Measurements from ENCODE around the gene KCNK6.
"Not testable (repeated sequence)": the region's sequence is repeated elsewhere in the genome, so short reads cannot be mapped to it uniquely, and the experiment has no call there.

KCNK6 gene

DNA sequence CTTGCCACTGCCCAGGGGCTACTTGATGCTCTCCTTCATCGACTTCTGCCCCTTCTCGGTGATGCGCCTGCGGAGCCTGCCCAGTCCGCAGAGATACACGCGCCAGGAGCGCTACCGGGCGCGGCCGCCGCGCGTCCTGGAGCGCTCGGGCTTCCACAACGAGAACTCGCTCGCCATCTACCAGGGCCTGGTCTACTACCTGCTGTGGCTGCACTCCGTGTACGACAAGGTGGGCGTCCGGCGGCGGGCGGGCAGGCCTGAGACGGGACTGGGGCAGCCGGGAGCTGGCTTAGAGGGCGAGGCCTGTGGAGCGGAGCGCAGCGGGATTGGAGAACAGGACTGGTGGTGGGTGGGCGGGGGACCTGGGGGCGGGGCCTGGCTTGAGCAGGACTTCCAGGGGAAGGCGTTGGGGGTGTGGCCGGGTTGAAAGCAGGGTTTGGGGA is 42.0 kb downstream of the KCNK6 start:
- Mint-ChIP-seq H3K4me1 (peaks cover 12% of the 10 kb centered on the region), H3K27ac (no peak overlapping the region), H3K9me3 (peaks cover 14% of the 10 kb centered on the region), H3K4me3 (peak overlapping the region; percentile 84), H3K27me3 (ENCODE audit: low read depth, poor library complexity) (peaks cover 71% of the 10 kb centered on the region), H3K36me3 (ENCODE audit: low read depth) (no peaks in the 10 kb centered on the region)
- TF ChIP-seq, protein P1, sequence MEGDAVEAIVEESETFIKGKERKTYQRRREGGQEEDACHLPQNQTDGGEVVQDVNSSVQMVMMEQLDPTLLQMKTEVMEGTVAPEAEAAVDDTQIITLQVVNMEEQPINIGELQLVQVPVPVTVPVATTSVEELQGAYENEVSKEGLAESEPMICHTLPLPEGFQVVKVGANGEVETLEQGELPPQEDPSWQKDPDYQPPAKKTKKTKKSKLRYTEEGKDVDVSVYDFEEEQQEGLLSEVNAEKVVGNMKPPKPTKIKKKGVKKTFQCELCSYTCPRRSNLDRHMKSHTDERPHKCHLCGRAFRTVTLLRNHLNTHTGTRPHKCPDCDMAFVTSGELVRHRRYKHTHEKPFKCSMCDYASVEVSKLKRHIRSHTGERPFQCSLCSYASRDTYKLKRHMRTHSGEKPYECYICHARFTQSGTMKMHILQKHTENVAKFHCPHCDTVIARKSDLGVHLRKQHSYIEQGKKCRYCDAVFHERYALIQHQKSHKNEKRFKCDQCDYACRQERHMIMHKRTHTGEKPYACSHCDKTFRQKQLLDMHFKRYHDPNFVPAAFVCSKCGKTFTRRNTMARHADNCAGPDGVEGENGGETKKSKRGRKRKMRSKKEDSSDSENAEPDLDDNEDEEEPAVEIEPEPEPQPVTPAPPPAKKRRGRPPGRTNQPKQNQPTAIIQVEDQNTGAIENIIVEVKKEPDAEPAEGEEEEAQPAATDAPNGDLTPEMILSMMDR (IDR thresholded peaks at IDR 0.05), result no peak
- peak; percentile 91 for DNase-seq

DNA sequence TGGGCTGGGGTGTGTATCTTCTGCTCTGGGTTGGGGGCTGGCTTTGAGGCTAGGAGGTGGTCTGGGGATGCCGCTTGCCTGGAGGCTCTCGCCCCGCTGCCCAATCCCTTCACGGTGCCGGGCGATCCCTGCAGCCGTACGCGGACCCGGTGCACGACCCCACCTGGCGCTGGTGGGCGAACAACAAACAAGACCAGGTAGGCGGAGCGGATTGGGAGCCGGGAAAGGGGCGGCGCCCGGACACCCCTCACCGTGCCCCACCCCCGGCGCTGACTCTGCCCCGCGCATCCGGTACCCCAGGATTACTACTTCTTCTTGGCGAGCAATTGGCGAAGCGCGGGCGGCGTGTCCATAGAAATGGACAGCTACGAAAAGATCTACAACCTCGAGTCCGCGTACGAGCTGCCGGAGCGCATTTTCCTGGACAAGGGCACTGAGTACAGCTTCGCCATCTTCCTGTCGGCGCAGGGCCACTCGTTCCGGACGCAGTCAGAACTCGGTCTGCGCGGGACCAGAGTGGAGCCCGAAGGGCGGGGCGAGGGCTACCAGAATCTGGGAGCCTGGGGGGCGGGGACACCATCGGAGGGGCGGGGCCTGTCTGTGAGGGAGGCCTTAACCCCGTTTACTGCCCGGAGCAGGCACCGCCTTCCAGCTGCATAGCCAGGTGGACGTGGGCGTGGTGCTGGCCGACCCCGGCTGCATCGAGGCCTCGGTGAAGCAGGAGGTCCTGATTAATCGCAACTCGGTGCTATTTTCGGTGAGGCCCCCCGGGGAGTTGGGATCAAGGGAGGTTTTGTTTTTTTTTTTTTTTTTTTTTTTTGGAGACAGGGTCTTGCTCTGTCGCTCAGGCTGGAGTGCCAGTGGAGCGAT is 42.7 kb downstream of the KCNK6 start:
- TF ChIP-seq, protein P1 (IDR thresholded peaks at IDR 0.05), result no peak
- Mint-ChIP-seq H3K27me3 (ENCODE audit: low read depth, poor library complexity) (peaks cover 69% of the 10 kb centered on the region), H3K9me3 (peaks cover 14% of the 10 kb centered on the region), H3K36me3 (ENCODE audit: low read depth) (no peaks in the 10 kb centered on the region), H3K4me3 (peak overlapping the region; percentile 84), H3K27ac (no peak overlapping the region), H3K4me1 (peaks cover 12% of the 10 kb centered on the region)
- peak; percentile 86 for DNase-seq

DNA sequence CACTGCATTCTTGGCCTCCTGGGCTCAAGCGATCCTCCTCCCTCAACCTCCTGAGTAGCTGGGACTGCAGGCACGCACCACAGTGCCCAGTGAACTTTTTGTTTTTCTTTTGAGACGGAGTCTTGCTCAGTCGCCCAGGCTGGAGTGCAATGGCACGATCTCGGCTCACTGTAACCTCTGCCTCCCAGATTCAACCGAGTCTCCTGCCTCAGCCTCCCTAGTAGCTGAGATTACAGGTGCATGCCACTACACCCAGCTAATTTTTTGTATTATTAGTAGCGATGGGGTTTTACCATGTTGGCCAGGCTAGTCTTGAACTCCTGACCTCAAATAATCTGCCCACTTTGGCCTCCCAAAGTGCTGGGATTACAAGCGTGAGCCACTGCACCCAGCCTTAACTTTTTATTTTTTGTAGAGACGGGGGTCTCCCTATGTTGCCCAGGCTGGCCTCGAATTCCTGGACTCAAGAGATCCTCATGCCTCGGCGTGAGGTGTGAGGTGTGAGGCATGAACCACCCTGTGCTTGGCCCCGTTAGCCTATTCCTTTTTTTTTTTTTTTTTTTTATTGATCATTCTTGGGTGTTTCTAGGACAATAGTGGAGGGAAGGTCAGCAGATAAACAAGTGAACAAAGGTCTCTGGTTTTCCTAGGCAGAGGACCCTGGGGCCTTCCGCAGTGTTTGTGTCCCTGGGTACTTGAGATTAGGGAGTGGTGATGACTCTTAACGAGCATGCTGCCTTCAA is 43.5 kb downstream of the KCNK6 start:
- Mint-ChIP-seq H3K4me1 (peaks cover 12% of the 10 kb centered on the region), H3K4me3 (peak overlapping the region; percentile 84), H3K27me3 (ENCODE audit: low read depth, poor library complexity) (peaks cover 63% of the 10 kb centered on the region), H3K9me3 (peaks cover 14% of the 10 kb centered on the region)
- DNase-seq; H3K27ac Mint-ChIP-seq; H3K36me3 Mint-ChIP-seq (ENCODE audit: low read depth): not testable (repeated sequence)

DNA sequence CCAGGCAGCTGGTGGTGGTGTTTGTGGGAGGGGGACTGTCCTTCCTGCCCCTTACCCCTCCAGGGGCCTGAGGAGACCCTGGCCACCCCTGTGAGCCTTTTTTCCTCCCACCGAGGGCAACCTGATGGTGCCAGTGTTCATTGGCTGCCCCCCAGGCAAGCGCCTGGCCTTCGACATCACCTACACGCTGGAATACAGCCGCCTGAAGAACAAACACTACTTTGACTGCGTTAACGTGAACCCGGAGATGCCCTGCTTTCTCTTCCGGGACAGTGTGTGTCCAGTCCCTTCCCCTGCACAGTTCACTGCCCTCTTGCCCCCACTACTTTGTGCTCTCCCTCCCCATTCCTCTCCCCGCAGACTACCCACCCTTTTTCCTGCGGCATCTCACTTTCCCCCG is 47.4 kb downstream of the KCNK6 start:
- peaks cover 11% of the 10 kb centered on the region for H3K9me3 Mint-ChIP-seq
- DNase-seq, result no peak
- no peaks in the 10 kb centered on the region for H3K36me3 Mint-ChIP-seq (ENCODE audit: low read depth)
- H3K27ac Mint-ChIP-seq, result peak overlapping the region; percentile 47
- no peak overlapping the region for H3K4me3 Mint-ChIP-seq
- peaks cover 49% of the 10 kb centered on the region for H3K27me3 Mint-ChIP-seq (ENCODE audit: low read depth, poor library complexity)
- no peaks in the 10 kb centered on the region for H3K4me1 Mint-ChIP-seq
- TF ChIP-seq, protein P1 (IDR thresholded peaks at IDR 0.05), result no peak

DNA sequence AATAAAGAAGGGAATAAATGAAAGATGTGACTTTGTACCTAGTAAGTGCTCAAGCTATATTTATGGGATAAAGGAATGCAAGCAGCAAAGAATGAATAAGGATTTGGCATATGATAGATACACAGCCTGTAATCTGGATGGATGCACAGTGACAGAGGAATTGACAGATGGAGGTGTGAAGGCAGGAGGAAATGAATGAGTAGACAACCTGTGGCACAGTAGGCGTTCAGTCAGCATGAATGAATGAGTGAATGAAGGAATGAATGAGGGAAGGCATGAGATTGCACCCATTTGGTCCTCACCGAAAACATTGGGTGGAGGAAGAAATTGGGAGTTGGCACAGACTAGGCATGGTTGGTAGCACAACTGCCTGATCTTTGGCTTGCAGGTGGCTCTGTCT is 49.9 kb downstream of the KCNK6 start:
- Mint-ChIP-seq H3K4me3 (no peak overlapping the region), H3K27me3 (ENCODE audit: low read depth, poor library complexity) (peaks cover 51% of the 10 kb centered on the region), H3K9me3 (peaks cover 11% of the 10 kb centered on the region), H3K4me1 (peaks cover 5% of the 10 kb centered on the region), H3K36me3 (ENCODE audit: low read depth) (no peaks in the 10 kb centered on the region), H3K27ac (no peak overlapping the region)
- TF ChIP-seq, protein P1 (IDR thresholded peaks at IDR 0.05), result no peak
- DNase-seq, result no peak

DNA sequence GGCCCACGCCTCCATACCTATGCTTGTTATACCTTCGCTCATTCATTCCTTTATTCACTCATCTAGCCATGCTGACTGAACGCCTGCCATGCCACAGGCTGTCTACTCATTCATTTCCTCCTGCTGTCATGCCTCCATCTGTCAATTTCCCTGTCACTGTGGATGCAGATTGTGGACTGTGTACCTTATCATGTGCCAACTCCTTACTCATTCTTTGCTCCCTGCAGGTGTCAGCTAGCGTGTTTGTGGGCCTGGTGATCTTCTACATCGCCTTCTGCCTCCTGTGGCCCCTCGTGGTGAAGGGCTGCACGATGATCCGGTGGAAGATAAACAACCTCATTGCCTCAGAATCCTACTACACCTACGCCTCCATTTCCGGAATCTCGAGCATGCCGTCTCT is 50.7 kb downstream of the KCNK6 start:
- H3K36me3 Mint-ChIP-seq (ENCODE audit: low read depth), result no peaks in the 10 kb centered on the region
- peaks cover 48% of the 10 kb centered on the region for H3K27me3 Mint-ChIP-seq (ENCODE audit: low read depth, poor library complexity)
- TF ChIP-seq, protein P1 (IDR thresholded peaks at IDR 0.05), result no peak
- DNase-seq, result no peak
- H3K4me3 Mint-ChIP-seq, result no peak overlapping the region
- H3K27ac Mint-ChIP-seq, result no peak overlapping the region
- H3K9me3 Mint-ChIP-seq, result peaks cover 5% of the 10 kb centered on the region
- H3K4me1 Mint-ChIP-seq, result peaks cover 12% of the 10 kb centered on the region

Data from nephron progenitor cell (in vitro differentiated cells).